GM21515 (cell line): ENCODE results near the gene PHGDH.
"Not testable (repeated sequence)": the region's sequence is repeated elsewhere in the genome, so short reads cannot be mapped to it uniquely, and the experiment has no call there.

Experiments used
- ATAC-seq: cut with Tn5 transposase; IDR thresholded peaks from one replicate; pipeline ENCODE4 v1.9.1; 2021; ENCODE audit not compliant: unreplicated experiment

The PHGDH gene

DNA sequence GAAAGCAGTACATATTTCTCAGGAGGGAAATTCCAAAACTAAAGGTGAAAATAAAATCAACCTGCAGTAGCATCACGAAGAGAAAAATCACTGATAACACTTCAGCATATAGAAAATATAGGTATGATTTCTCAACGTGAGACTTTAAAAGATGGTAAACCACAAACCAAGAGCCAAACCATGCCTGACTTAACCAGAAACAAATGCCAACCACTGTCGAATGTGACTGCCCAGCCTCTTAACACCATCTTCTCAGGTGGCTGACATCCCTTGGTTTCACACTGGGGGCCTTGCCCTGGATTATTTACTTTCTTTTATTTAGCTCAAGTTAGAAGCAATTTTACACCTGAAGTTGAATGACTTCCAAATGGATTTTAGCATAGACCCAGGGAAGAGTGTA is 46.9 kb downstream of the PHGDH start:
- no peak for ATAC-seq

DNA sequence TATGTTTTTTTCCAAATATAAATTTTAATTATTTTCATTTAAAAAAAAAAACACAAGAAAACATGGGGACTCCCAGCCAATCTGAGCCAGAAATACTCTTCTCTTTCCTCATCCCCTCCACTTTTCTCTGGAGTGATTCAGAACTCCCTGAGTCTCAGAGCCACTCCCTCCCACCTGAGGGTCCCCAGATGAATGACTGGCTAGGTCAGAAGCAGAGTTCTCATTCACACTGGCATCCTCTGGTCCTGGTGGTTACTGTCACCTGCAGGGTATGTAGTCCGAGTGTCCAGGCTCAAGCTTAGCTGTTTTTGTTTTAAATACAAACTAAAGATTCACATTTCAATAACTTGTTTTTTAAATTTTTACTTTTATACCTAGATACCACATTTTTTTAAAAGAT is 50.7 kb downstream of the PHGDH start:
- ATAC-seq = no peak

- no peak for ATAC-seq
Measured at GRCh38 chr1:119762953-119763352, 51.2 kb downstream of the PHGDH start.

GRCh38 chr1:119764220-119764619 is 52.5 kb downstream of the PHGDH start:
- no peak for ATAC-seq

DNA sequence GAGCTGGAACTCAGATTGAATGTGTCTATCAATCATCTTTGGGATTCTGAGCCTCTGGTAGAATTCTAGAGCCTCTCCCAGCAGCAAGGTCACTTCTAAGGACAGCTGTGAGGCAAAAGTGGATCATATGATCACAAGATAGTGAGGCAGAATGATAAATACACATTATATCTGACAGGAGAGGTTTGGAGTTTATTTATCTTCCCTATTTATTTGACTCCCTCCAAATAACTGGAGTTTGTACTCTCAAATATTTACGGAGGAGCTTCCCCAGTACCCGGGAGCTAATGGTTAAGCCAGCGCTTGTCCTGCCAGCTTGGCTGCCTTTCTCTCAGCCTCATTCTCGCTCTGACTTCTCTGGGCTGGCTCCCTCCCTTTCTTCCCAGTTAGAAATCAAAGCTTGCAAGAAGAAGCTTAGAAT is 54.6 kb downstream of the PHGDH start:
- no peak for ATAC-seq

DNA sequence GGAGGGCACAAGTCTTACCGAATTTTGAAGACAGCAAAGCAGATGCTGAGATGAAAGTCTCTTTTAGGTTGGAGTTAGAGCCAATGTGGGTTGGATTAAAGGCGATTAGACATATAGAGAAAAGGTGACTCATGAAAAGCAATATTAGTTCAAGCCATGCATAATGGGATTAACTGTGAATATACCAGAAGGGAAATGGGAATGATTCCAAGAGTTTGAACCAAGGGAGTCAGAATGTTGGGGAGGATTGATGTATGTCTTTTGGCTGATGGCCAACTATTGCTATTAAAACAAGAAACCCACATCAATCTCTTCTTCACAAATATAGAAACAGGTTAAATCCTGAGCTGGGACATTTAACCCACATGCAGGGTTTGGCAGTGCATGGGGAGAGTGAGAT is 55.8 kb downstream of the PHGDH start:
- ATAC-seq = no peak

- ATAC-seq = no peak
Measured at GRCh38 chr1:119768778-119769177, 57.0 kb downstream of the PHGDH start, which contains the start of gene HMGCS2. TSS of gene HMGCS2 (minus strand) at chr1:119768905. CDS start at chr1:119768844, 61 bp downstream.

DNA sequence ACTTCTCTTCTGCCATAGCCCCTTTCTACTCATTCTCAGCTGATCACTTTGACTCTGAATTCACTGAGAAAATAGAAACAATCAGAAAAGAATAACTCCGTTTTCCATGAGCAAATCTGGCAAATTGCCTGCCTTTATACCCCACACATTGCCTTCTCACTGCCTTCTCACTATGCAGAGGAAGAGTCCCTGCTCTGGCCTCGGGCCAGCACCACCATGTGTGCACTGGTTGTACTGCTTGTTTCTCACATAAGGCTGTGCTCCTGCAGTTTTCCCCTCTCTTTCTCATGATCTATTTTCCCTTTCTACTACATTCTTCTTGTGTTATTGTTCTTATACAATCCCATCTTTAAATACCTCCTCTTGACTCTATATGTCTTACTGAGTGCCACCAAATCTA is 59.3 kb downstream of the PHGDH start:
- ATAC-seq = no peak

DNA sequence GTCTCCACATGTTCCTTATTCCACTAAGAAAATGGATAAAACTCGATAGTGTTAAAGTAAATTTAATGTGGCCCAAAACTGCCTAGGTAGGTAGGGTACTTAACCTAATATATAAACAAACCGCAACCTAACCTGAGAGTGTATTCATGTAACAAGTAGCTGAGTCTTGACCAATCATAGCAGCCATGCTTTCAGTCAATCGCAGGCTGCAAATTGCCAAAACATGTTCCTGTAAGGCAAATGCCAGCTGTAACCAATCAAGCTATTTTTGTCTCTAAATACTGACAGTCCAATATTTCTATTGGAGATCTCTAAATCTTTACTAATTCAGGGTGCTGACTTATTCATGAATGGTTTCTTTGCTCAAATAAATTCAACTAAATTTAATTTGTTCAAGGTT is 60.0 kb downstream of the PHGDH start:
- no peak for ATAC-seq

- no peak for ATAC-seq
Measured at GRCh38 chr1:119772298-119772697, 60.6 kb downstream of the PHGDH start.

- no peak for ATAC-seq
Measured at GRCh38 chr1:119773711-119774241, 62.0 kb downstream of the PHGDH start.

GRCh38 chr1:119774746-119775490 is 63.2 kb downstream of the PHGDH start:
- no peak for ATAC-seq

DNA sequence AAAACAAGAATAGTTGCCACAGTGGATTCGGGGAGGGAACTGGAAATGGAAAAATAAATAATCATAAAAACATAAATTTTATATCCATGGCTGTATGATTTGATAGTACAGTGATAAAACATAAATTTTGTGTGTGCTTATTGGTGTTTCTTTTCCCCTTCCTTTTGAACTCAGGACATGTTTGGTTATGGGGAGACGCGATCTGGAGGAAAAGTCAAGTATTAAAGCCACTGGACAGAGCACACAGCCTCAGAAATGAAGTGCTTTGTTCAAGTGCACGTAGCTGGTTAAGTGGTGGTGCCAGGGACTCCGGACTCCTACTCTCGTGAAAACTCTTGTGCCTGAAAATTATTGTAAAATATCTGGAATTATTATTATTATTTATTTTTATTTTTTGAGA is 66.6 kb downstream of the PHGDH start:
- no peak for ATAC-seq

DNA sequence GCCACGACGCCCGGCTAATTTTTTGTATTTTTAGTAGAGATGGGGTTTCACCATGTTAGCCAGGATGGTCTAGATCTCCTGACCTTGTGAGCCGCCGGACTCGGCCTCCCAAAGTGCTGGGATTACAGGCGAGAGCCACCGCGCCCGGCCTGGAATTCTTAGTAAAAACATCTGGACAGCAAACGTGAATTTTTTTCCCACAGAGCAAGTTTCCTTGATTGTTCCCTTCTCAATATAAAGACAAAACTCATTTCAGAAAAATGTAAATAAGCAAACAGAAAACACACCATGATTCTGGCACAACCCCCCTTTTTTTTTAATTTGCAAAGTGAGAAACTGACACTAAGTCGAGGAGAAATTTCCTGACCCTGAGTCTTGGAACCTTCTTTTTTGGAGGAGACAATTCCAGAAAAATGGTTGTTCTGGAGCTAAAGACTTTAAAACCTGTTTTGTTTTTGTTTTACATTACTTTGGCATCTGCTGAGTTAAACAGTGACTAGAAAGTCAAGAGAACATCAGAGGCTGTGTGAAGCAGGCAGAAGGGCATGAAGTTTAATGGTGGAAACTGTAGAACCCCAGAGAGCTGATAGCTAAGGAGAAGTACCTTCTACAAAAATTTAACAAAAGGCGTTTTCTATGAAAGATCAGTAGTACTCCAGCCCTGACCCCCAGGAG is 67.3 kb downstream of the PHGDH start:
- no peak for ATAC-seq

DNA sequence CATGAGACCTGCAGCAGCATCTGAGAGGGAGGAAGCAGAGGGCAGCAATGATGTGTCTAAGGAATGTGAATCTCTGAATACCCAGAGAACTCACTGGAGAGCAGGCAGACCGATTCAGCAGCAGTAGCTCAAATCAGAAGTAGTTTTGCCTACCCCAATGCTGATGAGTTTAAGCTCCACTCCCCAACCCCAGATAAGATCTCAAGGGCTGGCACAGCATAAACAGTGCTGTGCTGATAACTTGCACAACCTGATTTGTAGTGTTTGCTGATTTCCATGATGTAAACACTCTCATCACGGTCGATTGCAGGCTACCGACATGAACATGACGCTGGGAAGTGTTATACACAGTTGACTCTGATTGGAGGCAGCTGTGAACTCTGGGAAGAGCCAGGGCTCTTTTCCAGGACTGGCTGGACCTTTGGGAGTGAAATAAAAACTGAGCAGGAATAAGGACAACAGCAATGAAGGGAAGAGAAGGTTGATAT is 68.2 kb downstream of the PHGDH start:
- no peak for ATAC-seq

DNA sequence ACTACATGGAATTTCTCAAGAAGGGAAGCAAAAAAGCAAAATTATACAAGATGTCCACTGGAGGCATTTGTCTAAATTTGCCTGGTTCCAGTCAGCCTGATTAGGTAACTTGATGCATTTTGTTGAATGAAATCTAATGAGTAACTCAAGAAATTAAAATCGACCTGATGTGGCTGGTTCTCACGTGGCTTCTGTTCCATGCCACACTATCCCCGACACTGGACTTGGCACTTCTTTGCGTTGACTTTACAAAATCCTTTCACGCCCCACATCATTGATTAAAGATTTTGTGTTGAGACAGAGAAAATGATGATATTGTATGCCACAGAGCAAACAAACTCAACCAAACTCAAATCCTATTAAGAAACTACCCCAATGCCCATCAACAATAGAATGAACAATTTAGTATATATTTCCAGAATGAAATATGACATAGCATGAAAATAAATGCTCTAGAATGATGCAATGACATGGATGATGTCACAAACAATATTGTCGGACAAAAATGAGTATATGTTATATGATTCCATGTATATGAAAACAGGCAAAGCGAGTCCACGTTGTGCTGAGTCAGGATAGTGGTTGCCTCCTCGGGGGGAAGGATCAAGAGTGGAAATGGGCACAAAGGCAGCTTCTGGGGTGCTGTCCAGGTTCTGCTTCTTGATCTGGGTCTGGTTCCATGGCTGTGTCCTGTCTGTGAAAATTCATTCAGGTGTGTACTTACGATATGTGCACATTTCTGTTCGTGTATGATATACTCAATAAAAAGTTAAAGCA is 69.9 kb downstream of the PHGDH start:
- ATAC-seq = no peak

DNA sequence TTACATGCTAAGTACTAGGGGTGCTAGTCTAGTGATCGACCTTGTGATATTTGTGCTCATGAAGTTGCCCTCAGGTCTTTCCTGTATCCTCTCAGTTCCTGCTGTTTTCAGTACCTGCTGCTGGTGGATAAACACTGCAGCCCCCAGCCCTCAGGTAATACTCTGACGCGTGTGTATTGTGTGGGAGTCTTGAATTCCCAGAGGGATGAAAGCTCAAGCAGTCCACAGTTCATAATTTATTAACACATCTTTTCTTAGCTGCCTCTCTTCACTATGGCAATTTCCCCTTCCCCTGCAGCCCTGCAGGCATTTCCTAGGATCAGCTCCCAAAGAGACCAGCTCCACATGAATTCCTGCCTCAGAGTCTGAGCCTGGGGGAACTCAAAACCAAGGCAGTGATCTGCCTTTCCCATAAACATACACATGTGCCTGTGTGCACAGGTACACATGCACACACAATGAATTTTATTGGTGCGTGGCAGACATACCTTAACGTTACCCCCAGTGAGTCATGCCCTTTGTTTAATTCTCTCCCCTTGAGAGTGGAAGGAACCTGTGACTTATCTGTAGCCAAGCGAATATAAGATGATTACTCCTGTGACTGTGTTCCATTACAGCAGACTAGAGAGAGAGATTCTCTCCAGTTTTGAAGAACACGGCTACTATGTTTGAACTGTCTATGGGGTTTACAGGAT is 71.0 kb downstream of the PHGDH start:
- ATAC-seq = no peak

DNA sequence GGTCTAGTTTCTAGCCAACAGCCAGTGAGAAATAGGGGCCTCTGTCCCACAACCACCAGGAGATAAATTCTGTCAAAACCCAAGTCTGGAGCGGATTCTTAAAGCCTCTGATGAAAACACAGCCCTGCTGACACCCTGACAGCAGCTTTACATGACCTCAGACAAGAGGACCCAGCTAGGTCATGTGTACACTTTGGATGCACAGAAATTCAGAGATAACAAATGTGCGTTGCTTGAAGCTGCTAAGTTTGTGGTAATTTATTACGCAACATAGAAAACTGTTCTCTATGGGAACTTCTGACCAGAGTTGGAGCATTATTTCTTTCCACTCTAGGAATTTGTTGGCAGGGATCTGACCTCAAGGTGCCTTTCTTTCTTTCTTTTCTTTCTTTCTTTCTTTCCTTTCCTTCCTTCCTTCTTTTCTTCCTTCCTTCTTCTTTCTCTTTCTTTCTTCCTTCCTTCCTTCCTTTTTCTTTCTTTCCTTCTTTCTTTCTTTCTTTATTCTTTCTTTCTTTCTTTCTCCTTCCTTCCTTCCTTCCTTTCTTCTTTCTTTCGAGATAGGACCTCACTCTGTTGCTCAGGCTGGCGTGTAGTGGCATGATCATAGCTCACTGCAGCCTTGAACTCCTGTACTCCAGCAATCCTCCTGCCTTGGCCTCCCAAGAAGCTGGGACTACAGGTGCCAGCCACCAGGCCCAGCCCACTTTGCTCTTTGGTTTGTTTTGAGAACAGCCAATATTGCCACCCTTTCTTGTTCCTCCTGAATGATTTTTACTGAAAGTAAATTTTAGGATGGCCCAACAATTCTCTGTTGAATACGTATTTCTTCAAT is 71.8 kb downstream of the PHGDH start:
- no peak for ATAC-seq

DNA sequence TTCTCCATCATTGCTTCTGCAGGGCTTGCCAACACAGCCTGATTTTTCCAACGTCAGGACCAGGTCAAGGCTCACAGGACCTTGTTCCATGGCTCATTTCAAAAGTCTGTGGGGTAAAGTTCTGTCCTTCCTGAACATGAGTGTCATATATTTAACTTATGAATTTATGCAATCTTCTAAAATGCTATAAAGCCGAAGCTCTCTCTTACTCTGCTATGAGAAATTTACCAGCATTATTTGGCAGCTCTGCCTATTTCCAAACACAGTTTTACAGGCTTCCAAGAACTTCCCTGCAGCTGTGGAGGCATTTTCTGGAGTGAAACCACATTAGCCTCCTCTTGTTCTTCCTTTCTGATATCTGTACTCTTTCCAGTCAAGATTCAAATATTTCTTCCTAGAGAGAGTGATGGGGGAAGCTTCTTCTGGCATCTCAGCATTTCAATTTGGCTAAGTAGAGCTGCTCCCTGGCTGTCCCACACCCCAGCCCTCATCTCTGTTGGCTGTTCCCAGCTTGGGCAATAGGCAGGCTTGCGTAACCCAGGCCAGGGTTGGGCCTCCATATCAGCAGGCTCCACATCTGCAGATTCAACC is 72.6 kb downstream of the PHGDH start:
- no peak for ATAC-seq

DNA sequence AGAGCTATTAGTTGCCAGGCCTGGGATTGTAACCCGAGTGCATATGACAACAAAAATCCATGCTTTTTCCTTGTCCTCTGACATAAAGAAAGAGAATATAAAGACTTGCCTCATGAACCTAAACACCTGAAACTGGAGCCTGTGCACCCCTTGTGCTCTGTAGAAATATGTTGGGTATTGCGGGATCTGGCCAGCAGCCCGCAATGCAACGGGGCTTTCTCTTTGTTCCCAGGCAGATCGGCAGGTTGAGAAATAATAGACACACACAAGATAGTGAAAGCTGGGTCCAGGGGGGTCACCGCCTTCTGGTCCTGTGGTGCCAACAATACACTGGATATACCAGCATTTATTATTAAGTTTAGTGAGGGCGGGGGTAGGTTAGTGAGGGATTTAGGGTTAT is 74.3 kb downstream of the PHGDH start:
- ATAC-seq = not testable (repeated sequence)
